Cardiac muscle cell (in vitro differentiated cells and primary cell): Measurements from ENCODE around the gene CNTNAP2. TPM values are rescaled to one million over a fixed set of nuclear protein-coding genes. Genes with fewer than 3 reads are reported as not detected.
A peak's percentile ranks its signal among the peaks of the same experiment; 100 is the strongest.

Experiments used
- DNase-seq, 2 donors: peaks; one replicate each; pipeline versions ENCODE4 v3.0.0 to v3.0.0-alpha.2; 2010 to 2017; ENCODE audit warnings: low read depth in 1 of 2, low spot score in 1 of 2
- H3K27ac ChIP-seq: fragments of 200-600 bp; sonication (generic); 2 replicates; pipeline ENCODE4 v1.5.1; 2016
- H3K27me3 ChIP-seq: fragments of 200-600 bp; sonication (generic); 2 replicates; pipeline ENCODE4 v1.6.0; 2016; ENCODE audit warnings: control low read depth
- H3K36me3 ChIP-seq: fragments of 200-600 bp; sonication (generic); 2 replicates; pipeline ENCODE4 v1.5.1; 2016; ENCODE audit warnings: control low read depth
- H3K4me1 ChIP-seq: fragments of 200-600 bp; sonication (generic); 2 replicates; pipeline ENCODE4 v1.8.1; 2017; ENCODE audit warnings: low read depth, mild to moderate bottlenecking, mixed run types
- H3K4me3 ChIP-seq: fragments of 200-600 bp; sonication (generic); 2 replicates; pipeline ENCODE4 v1.5.1; 2016; ENCODE audit warnings: mild to moderate bottlenecking
- H3K9me3 ChIP-seq: fragments of 200-600 bp; sonication (generic); 2 replicates; pipeline ENCODE4 v1.5.1; 2017; ENCODE audit warnings: low read depth, mild to moderate bottlenecking, control low read depth
- CTCF ChIP-seq: IDR thresholded peaks from 2 replicates; pipeline ENCODE4 v1.5.1; 2012; ENCODE audit warnings: low read depth, mild to moderate bottlenecking, low read length
- polyA plus RNA-seq: library from polyadenylated mRNA; unstranded; fragments of >200 nt; fragmentation: Nextera tagmentation; extraction: Ambion mirVana; gene quantifications from 2 replicates; pipeline ENCODE4 v1.2.1, GENCODE V29; 2016
- total RNA-seq: library from RNA; depleted of rRNA; stranded (reverse); fragments of >200 nt; gene quantifications from 2 replicates; pipeline ENCODE4 v1.2.3, GENCODE V29; 2016

The CNTNAP2 gene
- total and polyA plus RNA-seq, 2 experiments from 2014 or later, result 4.8 to 5.1 TPM

- no peak for DNase-seq
- no peaks in the 10 kb centered on the region for H3K4me1 ChIP-seq
- H3K27ac ChIP-seq, result no peak overlapping the region
- H3K36me3 ChIP-seq, result no peaks in the 10 kb centered on the region
- no peaks in the 10 kb centered on the region for H3K27me3 ChIP-seq
- H3K4me3 ChIP-seq, result no peak overlapping the region
- TF ChIP-seq CTCF, result no peak
- no peaks in the 10 kb centered on the region for H3K9me3 ChIP-seq
Measured at GRCh38 chr7:147070886-147071285, 954.3 kb downstream of the CNTNAP2 start.

- H3K9me3 ChIP-seq, result no peaks in the 10 kb centered on the region
- no peaks in the 10 kb centered on the region for H3K27me3 ChIP-seq
- no peaks in the 10 kb centered on the region for H3K4me1 ChIP-seq
- no peak overlapping the region for H3K4me3 ChIP-seq
- no peak for DNase-seq
- H3K27ac ChIP-seq, result no peak overlapping the region
- TF ChIP-seq CTCF, result no peak
- H3K36me3 ChIP-seq, result no peaks in the 10 kb centered on the region
Measured at GRCh38 chr7:147071536-147071935, 954.9 kb downstream of the CNTNAP2 start.

- Histone ChIP-seq H3K4me1 (peaks cover 8% of the 10 kb centered on the region), H3K9me3 (no peaks in the 10 kb centered on the region), H3K36me3 (no peaks in the 10 kb centered on the region), H3K27ac (no peak overlapping the region), H3K27me3 (no peaks in the 10 kb centered on the region), H3K4me3 (no peak overlapping the region)
- no peak for TF ChIP-seq CTCF
- peak in 1 of 2 donors; percentile 5 for DNase-seq
Measured at GRCh38 chr7:147078312-147078711, 961.7 kb downstream of the CNTNAP2 start.

- no peak for TF ChIP-seq CTCF
- no peak for DNase-seq
- H3K4me1 ChIP-seq, result peaks cover 8% of the 10 kb centered on the region
- H3K9me3 ChIP-seq, result no peaks in the 10 kb centered on the region
- no peaks in the 10 kb centered on the region for H3K27me3 ChIP-seq
- H3K4me3 ChIP-seq, result no peak overlapping the region
- H3K36me3 ChIP-seq, result no peaks in the 10 kb centered on the region
- no peak overlapping the region for H3K27ac ChIP-seq
Measured at GRCh38 chr7:147079083-147079482, 962.5 kb downstream of the CNTNAP2 start.

- Histone ChIP-seq H3K4me1 (peaks cover 8% of the 10 kb centered on the region), H3K9me3 (no peaks in the 10 kb centered on the region), H3K27ac (no peak overlapping the region), H3K27me3 (no peaks in the 10 kb centered on the region), H3K4me3 (no peak overlapping the region), H3K36me3 (no peaks in the 10 kb centered on the region)
- no peak for TF ChIP-seq CTCF
- no peak for DNase-seq
Measured at GRCh38 chr7:147079921-147080420, 963.4 kb downstream of the CNTNAP2 start.

GRCh38 chr7:147081117-147081516 lies 964.5 kb downstream of the CNTNAP2 start:
- no peak for TF ChIP-seq CTCF
- Histone ChIP-seq H3K36me3 (no peaks in the 10 kb centered on the region), H3K27ac (no peak overlapping the region), H3K27me3 (no peaks in the 10 kb centered on the region), H3K9me3 (no peaks in the 10 kb centered on the region), H3K4me3 (no peak overlapping the region), H3K4me1 (peaks cover 8% of the 10 kb centered on the region)
- DNase-seq, result no peak
